ENCODE data around the gene N4BP2L1. TPM values are rescaled to one million over a fixed set of nuclear protein-coding genes. Genes with fewer than 3 reads are reported as not detected.

The N4BP2L1 gene
- total RNA-seq, 4 donors from 2014 or later: 23.1 to 33.1 (median 26.8) TPM

- TF ChIP-seq CTCF (IDR thresholded peaks at IDR 0.05; ENCODE audit: low read depth): no peak
These were observed 20.1 kb upstream of the N4BP2L1 start for GRCh38 chr13:32447894-32448623.

DNA sequence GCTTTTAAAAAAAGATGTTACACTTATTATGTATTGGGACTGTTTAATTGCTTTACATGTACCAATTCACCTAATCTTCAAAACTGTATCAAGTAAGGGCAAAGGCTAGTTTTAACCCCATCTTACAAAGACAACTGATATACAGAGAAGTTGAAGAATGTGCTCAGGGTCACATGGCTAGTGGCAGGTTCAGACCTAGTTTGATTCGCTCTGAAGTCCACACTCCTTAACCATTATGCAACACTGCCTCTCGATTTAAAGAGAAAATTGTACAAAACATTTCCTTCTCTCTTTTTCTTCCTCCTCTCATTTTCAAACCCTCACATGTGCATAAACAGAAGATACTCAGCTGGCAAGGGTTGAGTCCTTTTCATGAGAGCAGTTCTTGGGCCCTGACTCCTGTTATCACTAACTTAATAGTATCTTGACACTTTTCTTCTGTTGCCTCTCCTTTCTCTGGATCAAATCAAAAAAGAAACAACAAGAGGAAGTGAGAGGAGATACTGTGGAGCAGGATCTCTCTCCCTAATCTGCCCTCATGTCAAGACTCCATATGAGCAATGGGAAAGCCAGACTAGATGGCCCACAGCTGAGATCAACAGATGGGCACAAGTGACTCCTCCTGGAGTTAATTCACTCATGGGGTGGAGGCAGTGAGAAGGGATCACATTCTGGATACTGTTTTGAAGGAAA, 19.0 kb upstream of the N4BP2L1 start:
- no peak for TF ChIP-seq CTCF (IDR thresholded peaks at IDR 0.05; ENCODE audit: low read depth)

- no peak for TF ChIP-seq CTCF (IDR thresholded peaks at IDR 0.05; ENCODE audit: low read depth)
These were observed 18.3 kb upstream of the N4BP2L1 start for GRCh38 chr13:32446220-32446619.

DNA sequence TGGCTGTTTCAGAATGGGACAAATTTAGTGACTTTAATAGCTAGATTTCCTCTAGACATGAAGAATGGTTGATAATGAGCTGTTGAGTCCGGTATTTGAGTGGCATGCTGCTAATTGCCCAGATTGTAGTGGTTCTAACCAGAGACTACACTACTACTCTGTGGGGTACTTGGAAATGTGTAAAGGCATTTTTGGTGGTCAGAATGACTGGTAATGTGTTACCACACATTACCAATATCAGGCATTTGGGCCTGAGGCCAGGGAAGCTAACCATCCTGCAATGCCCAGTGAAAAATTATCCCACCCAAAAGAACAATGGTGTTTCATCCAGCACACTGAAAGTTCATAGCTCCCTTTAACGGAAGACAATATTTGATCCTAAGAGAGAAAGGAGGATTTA, 17.5 kb upstream of the N4BP2L1 start:
- no peak for TF ChIP-seq CTCF (IDR thresholded peaks at IDR 0.05; ENCODE audit: low read depth)

DNA sequence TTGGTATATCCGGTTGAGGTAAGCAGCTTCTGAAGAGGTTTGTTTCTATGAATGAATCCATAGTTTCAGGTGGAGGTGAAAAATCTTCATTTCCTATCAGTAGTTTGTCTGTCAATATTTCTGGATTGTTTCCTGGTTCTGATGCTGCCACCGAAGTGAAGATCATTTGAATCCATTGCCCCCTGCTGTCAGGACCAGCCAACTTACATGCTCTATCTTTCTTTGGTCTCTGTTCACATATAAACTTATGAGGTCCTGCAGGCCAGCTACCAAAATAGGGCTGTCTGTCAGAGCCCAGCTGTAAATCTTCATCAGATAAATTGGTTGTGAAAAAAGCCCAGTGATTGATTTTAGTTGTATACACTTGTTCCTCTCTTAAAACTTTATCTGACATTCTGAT, 15.2 kb upstream of the N4BP2L1 start:
- TF ChIP-seq CTCF (IDR thresholded peaks at IDR 0.05; ENCODE audit: low read depth): no peak

- no peak for TF ChIP-seq CTCF (IDR thresholded peaks at IDR 0.05; ENCODE audit: low read depth)
These were observed 10.9 kb upstream of the N4BP2L1 start for GRCh38 chr13:32438871-32439270.

- no peak for TF ChIP-seq CTCF (IDR thresholded peaks at IDR 0.05; ENCODE audit: low read depth)
These were observed 4.9 kb upstream of the N4BP2L1 start for GRCh38 chr13:32432856-32433255.

Data from subcutaneous adipose tissue (tissue), 4 donors.